Neuronal stem cell (in vitro differentiated cells): ENCODE measurements around the gene RALY.

Experiments
- DNase-seq: peaks from one replicate; pipeline ENCODE4 v3.0.0-alpha.2; 2013; ENCODE audit warnings: low spot score
- H2AFZ ChIP-seq: one replicate; pipeline ENCODE4 v1.6.1; 2013; ENCODE audit warnings: mild to moderate bottlenecking, low read length, inconsistent platforms
- H2AK5ac ChIP-seq: 2 replicates; pipeline ENCODE4 v1.6.1; 2013; ENCODE audit warnings: low read depth, mild to moderate bottlenecking, inconsistent platforms, low read length, moderate library complexity, mixed read lengths
- H2BK120ac ChIP-seq: 2 replicates; pipeline ENCODE4 v1.6.1; 2013; ENCODE audit warnings: low read depth, mild to moderate bottlenecking, inconsistent platforms, low read length, moderate library complexity, mixed read lengths
- H2BK12ac ChIP-seq: one replicate; pipeline ENCODE4 v1.6.1; 2013; ENCODE audit warnings: low read length, inconsistent platforms
- H2BK15ac ChIP-seq: 2 replicates; pipeline ENCODE4 v1.6.1; 2013; ENCODE audit warnings: mild to moderate bottlenecking, low read length, inconsistent platforms, mixed read lengths
- H2BK5ac ChIP-seq: one replicate; pipeline ENCODE4 v1.6.1; 2013; ENCODE audit warnings: inconsistent platforms, mild to moderate bottlenecking, low read length, moderate library complexity
- H3K14ac ChIP-seq: one replicate; pipeline ENCODE4 v1.6.1; 2013; ENCODE audit warnings: low read length, inconsistent platforms
- H3K18ac ChIP-seq: 2 replicates; pipeline ENCODE4 v1.6.1; 2013; ENCODE audit warnings: low read length, inconsistent platforms
- H3K23ac ChIP-seq: 2 replicates; pipeline ENCODE4 v1.6.1; 2013; ENCODE audit warnings: low read depth, mild to moderate bottlenecking, mixed read lengths, low read length, inconsistent platforms; ENCODE audit not compliant: poor library complexity
- H3K27ac ChIP-seq: replicated peaks from 3 replicates; pipeline ENCODE4 v1.5.1; 2013; ENCODE audit warnings: low read length, inconsistent platforms
- H3K27me3 ChIP-seq, 3 experiments: 2 replicates each; pipeline ENCODE4 v1.6.1; 2013; ENCODE audit warnings: low read length in 3 of 3, mild to moderate bottlenecking in 2 of 3, inconsistent platforms in 1 of 3, low read depth in 1 of 3, mixed read lengths in 1 of 3, moderate library complexity in 1 of 3; ENCODE audit not compliant: control insufficient read depth in 3 of 3, insufficient read depth in 3 of 3
- H3K36me3 ChIP-seq, 2 donors: replicated peaks in 1 of 2; 2 replicates each; pipeline ENCODE4 v1.6.1; 2013; ENCODE audit warnings: low read length in 2 of 2; ENCODE audit not compliant: control insufficient read depth in 2 of 2, insufficient read depth in 2 of 2
- H3K4ac ChIP-seq: 2 replicates; pipeline ENCODE4 v1.6.1; 2013; ENCODE audit warnings: inconsistent platforms, mild to moderate bottlenecking, low read length, moderate library complexity
- H3K4me1 ChIP-seq, 2 donors: 1 replicate in 1 of 2; 2 replicates in 1 of 2; pipeline ENCODE4 v1.6.1; 2013; ENCODE audit warnings: low read length in 2 of 2, low read depth in 1 of 2; ENCODE audit not compliant: control insufficient read depth in 2 of 2, insufficient read depth in 1 of 2
- H3K4me2 ChIP-seq: one replicate; pipeline ENCODE4 v1.6.1; 2013; ENCODE audit warnings: mild to moderate bottlenecking, low read length, inconsistent platforms; ENCODE audit not compliant: insufficient read depth, poor library complexity, severe bottlenecking
- H3K4me3 ChIP-seq, 2 donors: 2 replicates each; pipeline ENCODE4 v1.5.1; 2013; ENCODE audit warnings: low read length in 2 of 2, mild to moderate bottlenecking in 2 of 2, inconsistent platforms in 1 of 2, moderate library complexity in 1 of 2
- H3K79me1 ChIP-seq: one replicate; pipeline ENCODE4 v1.6.1; 2013; ENCODE audit warnings: low read depth, mild to moderate bottlenecking, inconsistent platforms, low read length, moderate library complexity
- H3K9ac ChIP-seq: one replicate; pipeline ENCODE4 v1.6.1; 2013; ENCODE audit warnings: mild to moderate bottlenecking, low read depth, low read length, inconsistent platforms; ENCODE audit not compliant: poor library complexity
- H3K9me3 ChIP-seq, 2 donors: replicated peaks in 1 of 2; 2 replicates each; pipeline versions ENCODE3 to v1.6.1; 2013; ENCODE audit warnings: low read length in 2 of 2, mild to moderate bottlenecking in 2 of 2, inconsistent platforms in 1 of 2, low read depth in 1 of 2, mixed read lengths in 1 of 2, moderate library complexity in 1 of 2; ENCODE audit not compliant: control insufficient read depth in 2 of 2, insufficient read depth in 1 of 2
- H4K8ac ChIP-seq: one replicate; pipeline ENCODE4 v1.6.1; 2013; ENCODE audit warnings: low read depth, mild to moderate bottlenecking, inconsistent platforms, low read length, moderate library complexity
- H4K91ac ChIP-seq: one replicate; pipeline ENCODE4 v1.6.1; 2013; ENCODE audit warnings: low read length, low read depth, mild to moderate bottlenecking, inconsistent platforms; ENCODE audit not compliant: poor library complexity
- WGBS, 2 donors: extraction: QIAGEN DNeasy Blood & Tissue Kit; methylation state at CpG; one replicate each; pipeline ENCODE4 v1.1.7; 2013; ENCODE audit warnings: missing lambda C conversion rate in 2 of 2, mixed read lengths in 1 of 2; ENCODE audit not compliant: insufficient read length in 2 of 2, insufficient replicate concordance in 1 of 2; ENCODE audit errors: extremely low coverage in 2 of 2; 5-methylcytosine and 5-hydroxymethylcytosine counted together

RALY gene

DNA sequence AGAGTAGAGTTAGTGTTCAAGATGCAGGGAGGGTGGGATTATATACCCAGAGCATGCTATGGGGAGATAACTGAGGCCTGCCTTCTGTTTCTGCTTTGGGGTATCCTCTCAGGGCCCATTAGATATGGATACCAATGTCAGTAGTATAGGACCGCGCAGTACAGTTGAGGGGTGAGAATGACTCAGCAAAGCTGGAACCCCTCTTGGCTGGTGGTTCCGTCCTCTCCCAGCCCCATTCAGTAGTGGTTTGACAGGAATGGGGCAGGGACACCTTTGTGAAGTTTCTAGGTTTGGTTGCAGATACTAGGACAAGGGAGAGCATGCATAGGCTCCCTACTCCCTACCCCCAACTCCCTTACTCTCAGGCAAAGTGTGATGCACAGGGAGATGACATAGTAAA, 70.6 kb downstream of the RALY start:
- Histone ChIP-seq H3K18ac (no peak overlapping the region), H3K27me3 (no peaks in the 10 kb centered on the region), H3K36me3 (peaks cover 5 to 59% of the 10 kb centered on the region in 2 donors), H3K4me2 (no peak overlapping the region), H2BK12ac (no peak overlapping the region), H4K8ac (no peak overlapping the region), H2AFZ (no peak overlapping the region), H3K4ac (no peak overlapping the region), H3K4me3 (no peak overlapping the region), H3K9ac (no peak overlapping the region), H3K4me1 (no peaks in the 10 kb centered on the region), H3K23ac (no peak overlapping the region), H3K27ac (no peak overlapping the region), H2BK15ac (no peak overlapping the region), H3K79me1 (peaks cover 1% of the 10 kb centered on the region), H2AK5ac (no peak overlapping the region), H3K14ac (no peak overlapping the region), H2BK5ac (no peak overlapping the region), H4K91ac (no peak overlapping the region), H3K9me3 (no peaks in the 10 kb centered on the region), H2BK120ac (no peak overlapping the region)
- no peak for DNase-seq
- no CpG with 5 or more reads among the region's 3 CpGs for WGBS, 2 donors

DNA sequence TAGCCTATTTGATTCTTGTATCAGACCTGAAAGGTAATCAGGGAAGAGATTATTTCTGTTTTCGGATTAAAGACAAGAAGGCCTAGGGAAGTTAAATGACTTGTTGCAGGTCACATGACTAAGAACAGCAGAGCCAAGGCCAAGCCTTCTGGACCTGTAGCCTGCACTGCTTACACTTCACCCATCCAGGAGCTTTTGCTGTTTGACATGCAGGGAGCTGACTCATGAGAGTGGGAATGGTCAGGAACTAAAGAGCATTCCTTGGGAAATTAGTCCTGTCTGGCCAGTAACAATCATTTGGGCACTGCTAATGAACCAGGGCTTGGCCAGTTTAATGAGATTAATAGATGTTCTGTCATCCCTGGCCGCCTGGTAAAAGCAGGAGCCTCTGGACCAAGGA, 71.5 kb downstream of the RALY start:
- no peak overlapping the region for H3K4me3 ChIP-seq
- no peaks in the 10 kb centered on the region for H3K27me3 ChIP-seq
- H3K9me3 ChIP-seq = no peaks in the 10 kb centered on the region
- H3K4me1 ChIP-seq = peaks cover 0 to 2% of the 10 kb centered on the region in 2 donors
- H3K14ac ChIP-seq = no peak overlapping the region
- H2BK5ac ChIP-seq = no peak overlapping the region
- H3K27ac ChIP-seq = no peak overlapping the region
- no peak overlapping the region for H3K4me2 ChIP-seq
- peaks cover 5 to 52% of the 10 kb centered on the region in 2 donors for H3K36me3 ChIP-seq
- H3K9ac ChIP-seq = no peak overlapping the region
- H2BK120ac ChIP-seq = no peak overlapping the region
- H2AFZ ChIP-seq = no peak overlapping the region
- WGBS, 2 donors = no CpG with 5 or more reads among the region's 2 CpGs
- peaks cover 1% of the 10 kb centered on the region for H3K79me1 ChIP-seq
- no peak overlapping the region for H2AK5ac ChIP-seq
- no peak overlapping the region for H3K4ac ChIP-seq
- H4K8ac ChIP-seq = no peak overlapping the region
- no peak overlapping the region for H2BK15ac ChIP-seq
- no peak overlapping the region for H3K23ac ChIP-seq
- no peak for DNase-seq
- H2BK12ac ChIP-seq = no peak overlapping the region
- no peak overlapping the region for H4K91ac ChIP-seq
- no peak overlapping the region for H3K18ac ChIP-seq

DNA sequence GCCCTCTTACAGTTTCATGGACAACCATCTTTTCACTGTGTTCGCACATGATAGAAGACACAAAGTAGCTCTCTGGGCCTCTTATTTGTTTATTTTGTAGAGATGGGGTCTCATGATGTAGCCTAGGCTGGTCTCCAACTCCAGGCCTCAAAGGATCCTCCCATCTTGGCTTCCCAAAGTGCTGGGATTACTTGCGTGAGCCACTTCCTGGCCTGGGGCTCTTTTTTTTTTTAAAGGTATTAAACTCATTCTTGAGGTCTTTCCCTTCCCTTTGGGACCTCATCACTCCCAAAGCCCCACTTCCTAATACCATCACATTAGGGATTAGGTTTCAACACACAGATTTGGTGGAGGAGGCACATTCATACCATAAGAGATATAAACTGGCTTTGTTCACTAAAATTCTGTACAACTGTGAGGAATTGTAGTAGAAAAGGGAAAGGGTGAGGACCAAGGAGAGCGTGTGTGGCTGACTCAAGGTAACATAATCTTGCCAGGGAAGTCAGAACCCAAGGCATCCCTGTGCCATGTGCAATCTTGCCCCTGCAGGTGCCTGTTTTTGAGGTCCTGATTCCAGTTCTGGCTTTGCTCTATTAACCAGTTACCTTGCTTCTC, 72.9 kb downstream of the RALY start:
- no CpG with 5 or more reads among the region's 3 CpGs for WGBS, 2 donors
- H3K18ac ChIP-seq = no peak overlapping the region
- no peak overlapping the region for H2AFZ ChIP-seq
- no peak for DNase-seq
- H3K14ac ChIP-seq = no peak overlapping the region
- no peak overlapping the region for H4K8ac ChIP-seq
- H3K27me3 ChIP-seq = no peaks in the 10 kb centered on the region
- H2AK5ac ChIP-seq = no peak overlapping the region
- H3K4me3 ChIP-seq = no peak overlapping the region
- no peak overlapping the region for H3K9ac ChIP-seq
- peaks cover 0 to 2% of the 10 kb centered on the region in 2 donors for H3K4me1 ChIP-seq
- no peak overlapping the region for H2BK120ac ChIP-seq
- no peak overlapping the region for H3K23ac ChIP-seq
- H3K9me3 ChIP-seq = no peaks in the 10 kb centered on the region
- H2BK12ac ChIP-seq = no peak overlapping the region
- H3K4ac ChIP-seq = no peak overlapping the region
- H3K36me3 ChIP-seq = peaks cover 5 to 51% of the 10 kb centered on the region in 2 donors
- no peak overlapping the region for H4K91ac ChIP-seq
- H3K27ac ChIP-seq = no peak overlapping the region
- no peak overlapping the region for H2BK15ac ChIP-seq
- no peak overlapping the region for H3K4me2 ChIP-seq
- peaks cover 1% of the 10 kb centered on the region for H3K79me1 ChIP-seq
- no peak overlapping the region for H2BK5ac ChIP-seq

DNA sequence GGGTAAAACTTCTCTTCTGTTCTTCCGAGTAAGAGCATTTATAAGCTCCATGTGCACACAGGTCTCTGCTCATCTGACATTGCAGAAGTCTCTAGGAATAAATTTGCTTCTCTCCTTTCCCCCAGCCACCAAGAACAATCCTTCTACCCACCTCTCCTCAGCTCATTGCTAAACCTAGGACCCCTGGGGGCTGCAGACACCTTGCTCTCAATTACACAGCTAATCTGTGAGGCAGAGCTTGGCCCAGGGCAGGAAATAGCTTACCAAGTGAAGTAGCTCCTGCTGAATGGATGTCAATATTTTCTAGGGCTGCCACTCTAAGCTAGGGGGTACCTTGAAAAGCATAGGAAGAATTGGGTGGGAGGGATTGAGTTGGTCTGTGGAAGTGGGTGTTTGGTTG, 74.3 kb downstream of the RALY start:
- Histone ChIP-seq H2BK12ac (no peak overlapping the region), H3K4ac (no peak overlapping the region), H3K23ac (no peak overlapping the region), H3K14ac (no peak overlapping the region), H2BK120ac (no peak overlapping the region), H3K36me3 (peaks cover 5 to 56% of the 10 kb centered on the region in 2 donors), H4K91ac (no peak overlapping the region), H2AFZ (no peak overlapping the region), H2BK5ac (no peak overlapping the region), H3K18ac (no peak overlapping the region), H3K27ac (no peak overlapping the region), H3K9ac (no peak overlapping the region), H3K9me3 (no peaks in the 10 kb centered on the region), H3K4me1 (peaks cover 0 to 2% of the 10 kb centered on the region in 2 donors), H4K8ac (no peak overlapping the region), H3K27me3 (no peaks in the 10 kb centered on the region), H3K79me1 (peaks cover 1% of the 10 kb centered on the region), H2BK15ac (no peak overlapping the region), H3K4me2 (no peak overlapping the region), H3K4me3 (no peak overlapping the region), H2AK5ac (no peak overlapping the region)
- WGBS, 2 donors = no CpG with 5 or more reads among the region's 1 CpG
- DNase-seq = no peak
